GM18858 (cell line): Measurements from ENCODE around the gene ZBTB3.
"Not testable (repeated sequence)": the region's sequence is repeated elsewhere in the genome, so short reads cannot be mapped to it uniquely, and the experiment has no call there.

ENCODE experiments used
- ATAC-seq: cut with Tn5 transposase; IDR thresholded peaks from one replicate; pipeline ENCODE4 v1.9.1; 2021; ENCODE audit not compliant: unreplicated experiment

ZBTB3 gene

DNA sequence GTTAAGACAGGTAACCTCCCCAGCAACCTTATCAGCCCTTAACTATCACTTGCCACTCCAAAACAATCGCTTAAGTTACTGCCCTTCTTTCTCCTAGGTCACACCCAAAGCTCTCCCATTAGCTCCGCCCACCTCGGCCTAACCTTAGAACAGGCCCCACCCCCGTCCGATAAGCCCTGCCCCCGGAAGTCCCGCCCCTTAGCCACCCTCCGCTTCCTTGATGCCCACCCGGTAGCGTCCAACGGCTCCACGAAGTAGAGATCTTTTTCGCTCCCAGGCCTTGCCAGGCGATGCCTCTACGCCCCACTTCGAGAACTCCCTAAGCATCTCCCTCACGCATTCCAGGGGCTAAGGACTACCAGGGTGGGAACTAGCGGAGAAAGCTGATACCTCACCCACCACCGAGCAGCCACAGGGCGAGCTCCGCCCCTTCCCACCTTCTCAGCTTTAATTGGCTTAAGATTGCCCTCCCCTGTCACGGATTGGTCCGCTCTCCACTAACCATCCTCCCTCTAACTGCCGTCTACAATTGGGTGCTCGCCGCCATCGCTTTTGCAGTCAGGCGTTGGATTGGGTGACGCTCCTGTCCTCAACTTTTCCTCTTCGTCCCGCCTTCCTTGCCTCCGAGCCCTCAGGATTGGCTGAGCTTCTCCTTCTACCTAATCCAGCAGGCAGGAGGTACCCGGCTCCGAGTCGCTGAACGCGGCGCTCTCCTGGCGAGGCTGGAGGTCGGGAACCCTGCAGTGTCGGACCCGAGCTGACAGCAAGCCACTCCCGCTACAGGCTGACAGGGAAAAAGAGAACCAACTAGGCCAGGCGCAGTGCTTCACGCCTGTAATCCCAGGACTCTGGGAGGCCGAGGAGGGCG is at the start of gene ZBTB3:
Gene ZBTB3 (minus strand): TSS at position 425 of the 868 bp plus-strand sequence. CDS start 496 bp downstream, outside the sequence.
- ATAC-seq, result peak; percentile 84

- no peak for ATAC-seq
Observed at GRCh38 chr11:62801071-62801470, 47.1 kb upstream of the ZBTB3 start.

DNA sequence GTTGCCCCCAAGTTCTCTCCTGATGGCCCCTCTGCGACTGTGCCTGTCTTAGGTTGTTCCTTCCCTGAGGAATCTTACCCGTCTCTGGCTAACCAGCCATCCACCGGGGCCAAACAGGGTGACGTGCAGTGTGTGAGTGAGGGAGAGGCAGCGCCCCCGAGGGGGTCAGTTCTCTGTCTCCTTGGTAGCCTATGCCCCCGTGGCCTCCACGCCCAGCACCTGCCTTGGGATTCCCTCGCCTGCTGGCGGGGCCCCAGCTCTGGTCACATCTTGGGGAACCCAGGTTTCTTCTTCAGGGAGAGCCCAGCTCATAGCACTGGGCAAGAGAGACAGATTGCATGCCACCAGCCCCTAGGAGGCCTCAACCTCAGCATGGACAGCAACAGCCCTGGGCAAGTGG is 45.5 kb upstream of the ZBTB3 start:
- ATAC-seq, result no peak

DNA sequence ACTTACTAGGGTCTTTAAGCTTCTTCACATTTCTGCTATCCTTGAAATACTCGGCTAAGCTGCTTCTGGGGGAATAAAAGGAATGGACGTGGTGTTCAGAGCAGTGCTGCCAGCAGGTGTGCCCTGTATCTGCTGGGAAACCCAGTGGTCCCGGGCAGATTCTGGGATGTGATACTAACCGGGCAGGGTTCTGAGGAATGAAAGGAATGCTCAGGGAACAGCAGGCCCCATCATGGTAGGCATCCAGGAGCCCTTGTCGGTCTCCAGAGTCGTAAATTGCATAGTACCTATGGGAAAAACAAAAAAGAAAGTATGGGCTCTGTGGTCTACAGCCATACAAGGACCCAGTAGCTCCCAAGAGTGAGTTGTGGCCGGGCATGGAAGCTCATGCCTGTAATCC is 42.3 kb upstream of the ZBTB3 start:
- no peak for ATAC-seq

GRCh38 chr11:62794201-62794775 is 40.3 kb upstream of the ZBTB3 start:
- no peak for ATAC-seq

- ATAC-seq, result no peak
Observed at GRCh38 chr11:62792202-62792575, 38.2 kb upstream of the ZBTB3 start.

- ATAC-seq, result no peak
Observed at GRCh38 chr11:62791501-62792201, 37.7 kb upstream of the ZBTB3 start, which contains the start of gene TMEM223. Gene TMEM223 (minus strand): TSS chr11:62792006. CDS start chr11:62791994, 12 bp downstream.

DNA sequence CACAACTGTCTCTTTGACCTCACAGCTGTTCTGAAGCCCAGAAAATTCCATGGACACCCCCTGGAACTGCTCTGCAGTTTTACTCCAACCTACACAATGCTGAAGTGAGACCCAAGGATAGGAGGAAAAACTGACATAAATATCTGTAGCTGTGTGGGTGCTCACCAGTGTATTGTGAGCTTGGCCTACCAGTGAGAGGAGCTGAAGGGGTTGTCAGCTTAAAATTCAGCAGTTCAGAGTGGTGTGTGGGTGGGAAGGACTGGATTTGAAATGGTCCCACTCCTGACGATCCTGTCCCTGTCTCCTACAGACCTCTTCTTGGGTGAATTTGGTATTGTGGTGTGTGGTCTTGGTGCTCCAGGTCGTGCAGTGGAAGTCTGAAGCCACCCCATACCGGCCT is 35.6 kb upstream of the ZBTB3 start:
- ATAC-seq, result no peak

- no peak for ATAC-seq
Observed at GRCh38 chr11:62788991-62789390, 35.0 kb upstream of the ZBTB3 start.

DNA sequence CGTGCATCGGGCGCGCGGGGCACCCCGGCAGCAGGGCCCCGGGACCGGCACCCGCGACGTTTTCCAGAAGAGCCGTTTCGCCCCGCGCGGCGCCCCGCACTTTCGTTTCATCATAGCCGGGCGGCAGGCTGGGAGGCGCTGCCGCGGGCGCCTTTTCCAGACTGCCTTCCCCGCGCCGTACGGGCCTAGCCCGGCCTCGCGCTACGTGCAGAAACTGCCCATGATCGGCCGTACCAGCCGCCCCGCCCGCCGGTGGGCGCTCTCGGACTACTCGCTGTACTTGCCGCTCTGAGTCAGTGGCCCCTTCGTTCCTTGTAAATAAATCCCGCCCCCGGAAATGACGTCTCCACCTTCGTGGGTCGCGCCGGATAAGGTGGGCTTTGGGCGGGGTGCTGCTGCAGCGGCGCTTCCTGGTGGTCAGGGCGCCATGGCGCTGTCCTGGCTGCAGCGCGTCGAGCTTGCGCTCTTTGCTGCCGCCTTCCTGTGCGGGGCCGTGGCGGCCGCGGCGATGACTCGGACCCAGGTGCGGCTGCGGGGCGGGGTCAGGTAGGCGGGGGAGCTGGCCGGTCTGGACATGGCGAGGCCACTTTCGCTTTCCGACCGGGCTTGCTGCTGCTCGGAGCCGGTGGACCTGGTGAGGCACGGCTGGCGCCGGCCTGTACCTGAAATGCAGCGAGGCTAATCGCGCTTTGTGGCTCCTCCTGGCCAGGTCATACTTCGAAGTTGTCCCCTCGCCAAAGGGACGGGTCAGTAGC is 33.2 kb upstream of the ZBTB3 start, which contains the start of gene TMEM179B:
Gene TMEM179B (plus strand): TSS at position 398 of the 755 bp plus-strand sequence. CDS start 30 bp downstream, at position 428.
- ATAC-seq, result peak; percentile 40

GRCh38 chr11:62786318-62787004 is 32.5 kb upstream of the ZBTB3 start:
- ATAC-seq, result peak; percentile 41

DNA sequence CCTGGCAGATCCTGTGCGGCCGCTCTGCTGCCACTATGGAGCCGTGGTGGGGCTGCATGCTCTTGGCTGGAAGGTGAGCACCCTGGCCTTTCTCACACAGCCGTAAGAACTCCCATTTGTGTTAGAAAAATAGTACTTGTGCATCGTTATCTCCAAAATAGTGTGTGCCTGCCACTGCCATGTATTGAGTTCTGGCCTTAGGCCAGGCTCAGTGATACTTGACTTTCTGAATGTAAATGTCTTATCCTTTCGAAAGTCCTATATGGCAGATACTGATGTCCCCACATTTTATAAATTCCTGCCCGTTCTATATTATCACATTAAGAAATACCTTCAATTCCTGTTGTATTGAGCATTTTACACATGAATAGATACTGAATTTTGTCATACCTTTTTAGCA is 28.8 kb upstream of the ZBTB3 start:
- ATAC-seq, result no peak

DNA sequence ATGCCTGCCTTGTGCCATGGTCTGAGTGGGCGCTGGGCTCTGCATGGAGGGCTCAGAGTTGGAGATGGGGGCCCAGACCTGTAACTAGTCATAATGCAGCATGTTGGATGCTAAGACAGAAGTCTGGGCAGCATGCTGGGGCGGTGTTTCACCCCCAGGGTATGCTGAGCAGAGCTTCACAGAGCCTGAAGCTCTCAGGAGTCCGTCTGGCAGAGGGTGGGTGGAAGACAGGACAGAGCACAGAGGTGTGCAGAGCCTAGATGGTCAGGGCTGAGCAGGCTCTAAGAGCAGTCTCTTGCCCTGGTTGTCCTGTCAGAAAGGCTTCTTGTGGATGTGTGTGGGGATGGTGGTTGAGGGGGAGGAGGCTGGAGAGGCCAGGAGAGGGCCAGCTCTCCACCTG is 24.5 kb upstream of the ZBTB3 start:
- ATAC-seq, result no peak

DNA sequence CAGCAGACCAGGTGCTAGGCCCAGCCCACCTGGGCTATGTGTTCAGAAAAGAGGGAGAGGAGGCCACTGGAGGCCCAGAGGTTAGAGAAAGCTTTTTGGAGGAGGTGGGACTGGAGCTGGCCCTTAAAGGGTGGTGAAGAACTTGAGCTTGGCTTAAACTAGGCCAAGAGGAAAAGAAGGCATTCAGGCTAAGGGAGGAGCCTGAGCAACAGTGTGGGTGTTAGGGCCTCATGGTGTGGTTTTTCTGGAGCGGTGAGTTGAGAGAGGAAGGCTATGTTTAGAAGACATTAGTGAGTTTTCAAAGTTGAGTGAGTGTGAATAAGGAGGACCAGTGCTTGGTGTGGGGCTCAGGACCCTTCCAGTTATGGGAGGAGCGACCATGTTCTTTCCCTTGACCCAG is 23.4 kb upstream of the ZBTB3 start:
- no peak for ATAC-seq

GRCh38 chr11:62775646-62776045 is 21.7 kb upstream of the ZBTB3 start:
- ATAC-seq, result no peak

DNA sequence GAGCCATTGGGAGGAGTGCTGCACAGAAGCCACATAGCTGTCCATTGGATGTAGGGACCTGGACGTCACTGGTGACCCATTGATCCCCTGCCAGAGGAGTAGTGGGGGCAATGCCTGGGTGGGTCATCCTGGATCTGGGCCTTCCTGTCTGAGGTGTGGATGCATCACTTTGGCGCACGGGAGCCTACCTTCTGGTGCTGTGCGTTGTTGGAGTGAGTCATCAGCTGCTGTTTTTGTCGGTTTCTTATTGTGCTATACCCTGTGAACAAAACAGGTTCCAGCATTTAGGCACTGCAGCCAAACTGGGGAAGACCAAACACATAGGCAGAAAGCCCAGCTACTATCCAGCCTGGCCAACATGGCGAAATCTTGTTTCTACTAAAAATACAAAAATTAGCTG is 20.4 kb upstream of the ZBTB3 start:
- no peak for ATAC-seq

DNA sequence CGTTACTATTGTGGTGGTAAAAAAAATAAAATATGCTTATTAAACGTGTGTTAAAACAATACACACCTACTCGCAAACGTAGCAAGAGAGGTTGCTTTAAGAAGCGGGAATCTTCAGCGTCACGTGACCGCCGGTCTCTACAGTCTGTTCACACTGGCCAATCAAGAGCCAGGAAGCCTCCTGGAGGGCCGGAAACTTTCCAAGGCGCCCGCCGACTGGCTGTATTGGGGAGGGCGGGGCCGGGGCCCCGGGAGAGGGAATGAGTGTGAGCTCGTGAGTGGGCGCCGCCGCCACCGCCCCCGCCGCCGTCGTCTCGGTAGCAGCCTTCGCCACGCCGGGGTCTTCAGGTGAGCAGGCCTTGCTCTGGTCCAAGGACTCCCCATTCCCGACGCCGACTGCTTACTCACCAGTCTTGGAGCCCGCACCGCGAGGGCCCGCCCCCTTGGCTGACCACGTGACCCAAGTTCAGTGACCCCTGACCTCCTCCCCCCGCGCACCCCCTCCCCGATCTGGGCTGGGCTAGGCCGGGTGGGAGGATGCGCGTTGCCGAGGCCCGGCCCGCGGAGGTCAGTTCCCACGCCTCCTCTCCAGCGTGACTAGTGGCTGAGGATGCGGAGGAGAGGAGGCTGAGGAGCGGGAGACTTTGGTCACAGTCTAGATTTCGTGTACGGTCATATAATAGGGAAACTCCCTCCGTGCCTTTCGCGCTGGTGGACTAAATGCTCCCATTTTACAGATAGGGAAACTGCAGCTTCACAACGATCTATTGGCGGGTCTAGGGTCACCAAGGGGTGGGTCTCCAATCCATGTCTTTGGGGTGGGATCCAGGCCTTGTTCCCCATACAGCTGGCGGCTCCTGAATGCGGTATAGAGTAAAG is 17.4 kb upstream of the ZBTB3 start, which contains the start of gene TAF6L:
Gene TAF6L (plus strand): TSS at position 253 of the 878 bp plus-strand sequence. CDS start 4,388 bp downstream, outside the sequence.
- peak; percentile 64 for ATAC-seq

DNA sequence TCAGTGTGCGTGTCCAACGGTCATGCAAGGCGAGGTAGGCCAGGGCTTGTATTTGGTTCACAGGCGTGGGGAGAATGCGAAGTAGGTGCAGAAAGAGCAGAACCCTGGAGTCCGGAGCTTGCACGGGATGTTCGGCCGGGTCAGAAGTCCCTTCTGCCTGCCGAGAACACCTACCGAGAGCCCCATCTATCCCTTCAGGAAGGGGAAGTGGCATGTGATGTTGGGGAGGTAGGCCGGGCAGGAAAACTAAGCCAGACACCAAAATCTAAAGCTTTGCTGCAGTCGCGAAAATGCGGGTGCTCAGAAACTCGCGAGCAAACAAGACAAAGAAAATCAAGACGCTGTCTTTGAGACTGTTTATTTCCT is 16.8 kb upstream of the ZBTB3 start:
- no peak for ATAC-seq

DNA sequence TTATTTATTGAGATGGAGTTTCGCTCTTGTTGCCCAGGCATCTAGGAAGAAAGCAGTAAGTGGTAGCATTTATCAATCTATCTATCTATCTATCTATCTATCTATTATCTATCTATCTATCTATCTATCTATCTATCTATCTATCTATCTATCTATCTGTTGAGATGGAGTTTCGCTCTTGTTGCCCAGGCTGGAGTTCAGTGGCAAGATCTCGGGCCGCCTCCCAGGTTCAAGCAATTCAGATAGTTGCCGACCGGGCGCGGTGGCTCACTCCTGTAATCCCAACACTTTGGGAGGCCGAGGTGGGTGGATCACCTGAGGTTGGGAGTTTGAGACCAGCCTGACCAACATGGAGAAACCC is 6.9 kb upstream of the ZBTB3 start:
- ATAC-seq, result not testable (repeated sequence)
